WERI-Rb-1 (cell line): ENCODE results near the gene TMEM131L.

Source experiments
- DNase-seq: peaks from one replicate; pipeline ENCODE4 v3.0.0-alpha.2; 2020
- H3K27ac ChIP-seq: fragments of 250-450 bp; sonication (Bioruptor Pico); 2 replicates; pipeline ENCODE4 v1.5.1; 2020; ENCODE audit warnings: mild to moderate bottlenecking, moderate library complexity
- H3K27me3 ChIP-seq: fragments of 250-450 bp; sonication (Bioruptor Pico); 2 replicates; pipeline ENCODE4 v1.5.1; 2021; ENCODE audit warnings: mild to moderate bottlenecking, low read depth, moderate library complexity; ENCODE audit not compliant: insufficient read depth, severe bottlenecking
- H3K36me3 ChIP-seq: fragments of 250-450 bp; sonication (Bioruptor Pico); 2 replicates; pipeline ENCODE4 v1.5.1; 2020; ENCODE audit warnings: mild to moderate bottlenecking, moderate library complexity
- H3K4me3 ChIP-seq: 2 replicates; pipeline ENCODE4 v1.5.1; 2011; ENCODE audit warnings: low read depth, mild to moderate bottlenecking, control low read depth, low read length
- H3K9me3 ChIP-seq: fragments of 250-450 bp; sonication (Bioruptor Pico); 2 replicates; pipeline ENCODE4 v1.5.1; 2021; ENCODE audit warnings: mild to moderate bottlenecking, moderate library complexity; ENCODE audit not compliant: severe bottlenecking
- TF ChIP-seq, protein P1 (sequence below): IDR thresholded peaks from 2 replicates; pipeline ENCODE4 v1.5.1; 2011; ENCODE audit warnings: low read depth, mild to moderate bottlenecking, control low read depth, inconsistent platforms, low read length

TMEM131L gene

DNA sequence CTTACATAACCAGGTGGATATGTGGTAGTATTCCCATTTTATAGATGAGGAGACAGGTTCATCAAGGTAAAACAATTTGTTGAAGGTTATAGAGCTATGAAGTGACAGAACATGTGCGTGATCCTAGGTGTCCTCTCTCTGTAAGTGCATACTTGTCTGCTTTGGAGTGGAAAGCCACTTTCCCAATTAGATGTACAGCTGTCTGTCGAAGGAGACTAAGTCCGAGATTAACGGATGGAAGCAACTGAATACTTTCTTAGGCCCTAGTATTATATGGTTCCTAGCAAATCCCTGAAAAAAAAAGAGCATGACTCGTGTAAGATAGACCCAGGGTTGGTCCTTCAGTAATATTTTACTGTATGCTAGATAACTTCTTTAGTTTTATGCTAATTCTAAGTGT is 19.7 kb downstream of the TMEM131L start:
- H3K4me3 ChIP-seq: no peak overlapping the region
- peak; percentile 40 for DNase-seq
- no peak overlapping the region for H3K27ac ChIP-seq
- H3K9me3 ChIP-seq: no peaks in the 10 kb centered on the region
- TF ChIP-seq, protein P1, sequence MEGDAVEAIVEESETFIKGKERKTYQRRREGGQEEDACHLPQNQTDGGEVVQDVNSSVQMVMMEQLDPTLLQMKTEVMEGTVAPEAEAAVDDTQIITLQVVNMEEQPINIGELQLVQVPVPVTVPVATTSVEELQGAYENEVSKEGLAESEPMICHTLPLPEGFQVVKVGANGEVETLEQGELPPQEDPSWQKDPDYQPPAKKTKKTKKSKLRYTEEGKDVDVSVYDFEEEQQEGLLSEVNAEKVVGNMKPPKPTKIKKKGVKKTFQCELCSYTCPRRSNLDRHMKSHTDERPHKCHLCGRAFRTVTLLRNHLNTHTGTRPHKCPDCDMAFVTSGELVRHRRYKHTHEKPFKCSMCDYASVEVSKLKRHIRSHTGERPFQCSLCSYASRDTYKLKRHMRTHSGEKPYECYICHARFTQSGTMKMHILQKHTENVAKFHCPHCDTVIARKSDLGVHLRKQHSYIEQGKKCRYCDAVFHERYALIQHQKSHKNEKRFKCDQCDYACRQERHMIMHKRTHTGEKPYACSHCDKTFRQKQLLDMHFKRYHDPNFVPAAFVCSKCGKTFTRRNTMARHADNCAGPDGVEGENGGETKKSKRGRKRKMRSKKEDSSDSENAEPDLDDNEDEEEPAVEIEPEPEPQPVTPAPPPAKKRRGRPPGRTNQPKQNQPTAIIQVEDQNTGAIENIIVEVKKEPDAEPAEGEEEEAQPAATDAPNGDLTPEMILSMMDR: no peak
- peaks cover 68% of the 10 kb centered on the region for H3K27me3 ChIP-seq
- H3K36me3 ChIP-seq: no peaks in the 10 kb centered on the region

DNA sequence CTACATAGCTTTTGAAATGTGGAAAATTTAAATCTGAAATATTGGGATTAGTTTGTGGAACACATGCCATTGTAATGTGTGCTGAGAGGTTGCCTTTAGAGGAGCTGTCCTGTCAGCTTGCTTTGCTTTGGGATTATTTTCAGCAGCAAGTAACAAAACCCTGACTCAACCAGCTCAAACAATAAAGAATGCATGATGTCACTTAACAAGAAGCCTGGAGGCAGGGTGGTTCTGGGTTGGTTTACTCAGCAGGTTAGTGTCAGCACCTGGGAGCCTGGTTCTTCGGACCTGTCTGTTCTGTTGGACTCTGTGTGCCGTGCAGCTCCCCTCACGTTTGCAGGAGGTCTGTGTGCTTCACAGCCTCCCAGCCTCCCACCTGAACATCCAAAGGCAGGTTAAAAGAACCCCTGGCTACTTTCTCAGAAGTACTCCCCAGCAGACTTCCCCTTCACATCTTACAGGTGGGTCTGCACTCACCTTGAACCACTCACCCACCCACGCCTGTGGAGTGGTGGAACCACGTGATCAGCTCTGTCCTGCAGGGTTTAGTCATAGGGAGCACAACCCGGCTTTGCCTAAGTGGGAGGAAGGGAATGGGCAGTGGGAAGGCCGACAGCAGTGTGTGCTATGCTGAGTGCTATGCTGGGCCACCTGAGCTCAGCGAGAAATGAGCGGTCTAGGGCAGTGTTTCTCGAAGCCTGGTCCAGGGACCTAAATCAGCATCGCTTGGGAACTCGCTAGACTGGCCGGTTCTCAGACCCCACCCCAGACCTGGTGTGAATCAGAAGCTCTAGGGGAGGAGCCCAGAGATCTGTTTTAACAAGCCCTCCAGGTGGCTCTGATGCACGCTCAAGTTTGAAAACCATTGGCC is 20.4 kb downstream of the TMEM131L start:
- Histone ChIP-seq H3K27ac (no peak overlapping the region), H3K36me3 (no peaks in the 10 kb centered on the region), H3K4me3 (no peak overlapping the region), H3K9me3 (no peaks in the 10 kb centered on the region), H3K27me3 (peaks cover 70% of the 10 kb centered on the region)
- TF ChIP-seq, protein P1: no peak
- DNase-seq: no peak

DNA sequence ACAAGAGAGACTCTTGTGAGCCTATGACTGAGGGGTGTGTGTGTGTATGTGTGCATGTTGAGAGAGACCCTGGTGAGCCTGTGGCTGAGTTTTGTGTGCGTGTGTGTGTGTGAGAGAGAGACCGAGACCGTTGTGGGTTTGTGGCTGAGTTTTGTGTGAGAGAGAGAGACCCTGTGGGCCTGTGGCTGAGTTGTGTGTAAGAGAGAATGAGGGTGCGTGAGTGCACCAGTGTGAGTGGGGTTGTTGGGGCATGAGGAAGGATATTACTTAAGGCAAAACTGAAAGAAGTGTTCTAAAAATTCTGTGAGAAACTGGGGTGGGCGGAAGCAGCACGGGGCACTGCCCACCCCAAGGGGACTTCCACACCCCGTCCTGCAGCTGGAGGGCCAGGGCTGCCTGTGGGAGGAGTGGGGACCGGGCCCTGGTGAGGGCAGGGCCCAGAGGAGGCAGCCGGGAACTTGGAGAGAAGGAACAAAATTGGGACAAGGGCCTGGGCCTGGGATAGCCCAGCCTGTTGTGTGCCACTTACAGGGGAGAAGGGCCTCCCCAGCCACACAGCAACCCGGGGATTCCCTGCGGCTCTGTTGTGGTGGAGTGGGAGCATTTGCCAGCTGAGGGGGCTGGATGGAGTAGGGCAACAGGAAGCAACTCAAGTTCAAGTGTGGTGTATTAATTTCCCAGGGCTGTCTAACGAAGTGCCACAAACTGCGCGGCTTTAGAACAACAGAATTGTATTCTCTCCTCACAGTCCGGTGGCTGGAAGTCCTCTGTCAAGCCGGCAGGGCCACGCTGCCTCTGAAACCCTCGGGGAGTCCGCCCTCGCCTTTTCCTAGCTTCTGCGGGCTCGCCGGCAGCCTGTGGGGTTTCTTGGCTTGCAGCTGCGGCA is 22.1 kb downstream of the TMEM131L start:
- Histone ChIP-seq H3K4me3 (no peak overlapping the region), H3K27ac (no peak overlapping the region), H3K27me3 (peaks cover 74% of the 10 kb centered on the region), H3K9me3 (no peaks in the 10 kb centered on the region), H3K36me3 (no peaks in the 10 kb centered on the region)
- DNase-seq: no peak
- TF ChIP-seq, protein P1: no peak

DNA sequence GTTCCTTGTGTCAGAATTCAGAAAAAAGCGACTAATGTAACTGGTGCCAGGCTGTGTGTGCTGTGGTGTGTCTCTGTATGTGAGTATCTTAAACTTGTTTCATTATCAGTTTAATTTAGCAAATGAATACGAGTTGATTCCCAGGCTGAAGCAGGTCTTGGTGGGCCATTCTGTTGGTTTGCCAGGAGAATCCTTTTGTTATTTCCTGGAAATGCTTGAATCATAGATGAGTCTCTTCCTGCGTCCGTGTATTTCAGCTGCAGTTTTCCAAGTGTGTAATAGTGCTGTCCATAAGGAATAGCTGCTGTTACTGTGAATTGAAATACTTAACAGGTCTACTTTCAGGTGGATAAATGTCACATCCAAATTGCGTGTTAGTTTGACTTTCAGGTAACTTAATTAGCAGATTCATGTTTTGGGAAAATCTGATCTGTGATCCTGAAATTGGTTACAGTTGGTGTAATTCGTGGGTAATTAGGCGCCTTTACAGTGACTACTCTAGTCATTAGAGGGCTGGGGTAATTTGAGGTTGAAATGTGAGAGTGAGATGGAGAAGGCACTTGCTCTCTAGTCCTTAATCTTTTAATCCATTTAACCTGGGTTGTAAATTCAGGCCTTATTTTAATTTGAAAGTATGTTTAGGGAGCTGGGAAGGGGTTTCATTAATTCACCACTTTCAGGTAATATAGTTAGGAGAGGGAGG is 23.8 kb downstream of the TMEM131L start:
- no peaks in the 10 kb centered on the region for H3K9me3 ChIP-seq
- TF ChIP-seq, protein P1: no peak
- DNase-seq: no peak
- no peaks in the 10 kb centered on the region for H3K36me3 ChIP-seq
- no peak overlapping the region for H3K27ac ChIP-seq
- H3K27me3 ChIP-seq: peaks cover 78% of the 10 kb centered on the region
- no peak overlapping the region for H3K4me3 ChIP-seq

DNA sequence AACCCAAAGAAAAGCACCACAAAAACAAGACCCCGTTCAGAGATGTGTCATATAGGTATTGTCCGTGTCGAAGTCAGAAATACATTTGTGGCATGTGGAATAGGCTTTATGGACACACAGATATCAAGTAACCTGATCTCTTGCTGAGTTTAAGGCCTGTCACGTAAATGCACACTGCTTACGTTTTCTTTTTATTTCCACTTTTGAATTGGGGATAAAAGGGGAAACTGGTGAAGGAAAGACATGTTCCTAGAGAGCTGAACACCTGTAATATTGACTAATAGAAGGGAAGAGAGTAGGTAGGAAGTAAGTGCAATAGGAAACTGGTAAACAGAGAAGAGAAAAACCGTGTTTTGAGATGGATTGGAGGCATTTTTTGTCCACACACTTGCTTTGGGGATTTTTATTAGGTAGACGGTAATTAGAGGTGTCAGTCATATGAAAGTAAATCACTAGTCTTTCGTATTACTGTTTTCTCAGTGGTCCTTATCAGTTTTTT is 24.9 kb downstream of the TMEM131L start:
- no peak for DNase-seq
- Histone ChIP-seq H3K27me3 (peaks cover 81% of the 10 kb centered on the region), H3K9me3 (no peaks in the 10 kb centered on the region), H3K27ac (no peak overlapping the region), H3K4me3 (no peak overlapping the region), H3K36me3 (no peaks in the 10 kb centered on the region)
- TF ChIP-seq, protein P1: no peak
